HEK293T (cell line): ENCODE measurements around the gene CLCF1.
A peak's percentile ranks its signal among the peaks of the same experiment; 100 is the strongest.

Source experiments
- CTCF ChIA-PET: fragments of 350-600 bp; formaldehyde crosslinking; extraction: SDS; loops from one replicate; lab custom pipeline; 2021; ENCODE audit warnings: antibody characterized with exemption, inconsistent platforms; lab: Yijun Ruan, JAX
- POLR2A ChIA-PET: fragments of 350-600 bp; formaldehyde crosslinking; extraction: SDS; loops from one replicate; lab custom pipeline; 2020; ENCODE audit warnings: antibody characterized with exemption, inconsistent platforms; lab: Yijun Ruan, JAX
- DNase-seq: peaks from one replicate; pipeline ENCODE4 v3.0.0; 2012; ENCODE audit warnings: mixed read lengths; ENCODE audit errors: extremely low spot score
- ARNT ChIP-seq: fragments of 450-650 bp; IDR thresholded peaks from 2 replicates; pipeline ENCODE4 v1.6.1; 2017; ENCODE audit warnings: mild to moderate bottlenecking
- BHLHE40 ChIP-seq: fragments of 450-650 bp; IDR thresholded peaks from 2 replicates; pipeline ENCODE4 v1.6.1; 2016; ENCODE audit warnings: mild to moderate bottlenecking, moderate library complexity, borderline replicate concordance
- ELF4 ChIP-seq: fragments of 450-650 bp; IDR thresholded peaks from 2 replicates; pipeline ENCODE4 v1.6.1; 2017; ENCODE audit warnings: antibody characterized with exemption
- FOXK2 ChIP-seq: fragments of 450-650 bp; IDR thresholded peaks from 2 replicates; pipeline ENCODE4 v1.6.1; 2016; ENCODE audit warnings: mild to moderate bottlenecking
- HDGF ChIP-seq: fragments of 450-650 bp; IDR thresholded peaks from 2 replicates; pipeline ENCODE4 v1.6.1; 2017; ENCODE audit warnings: antibody characterized with exemption, borderline replicate concordance
- L3MBTL2 ChIP-seq: fragments of 450-650 bp; conservative IDR thresholded peaks from 2 replicates; pipeline ENCODE4 v1.6.1; 2016; ENCODE audit warnings: mild to moderate bottlenecking
- LEF1 ChIP-seq: fragments of 450-650 bp; IDR thresholded peaks from 2 replicates; pipeline ENCODE4 v1.6.1; 2017; ENCODE audit warnings: mild to moderate bottlenecking, borderline replicate concordance
- NFRKB ChIP-seq: fragments of 450-650 bp; IDR thresholded peaks from 2 replicates; pipeline ENCODE4 v1.6.1; 2016; ENCODE audit warnings: mild to moderate bottlenecking, moderate library complexity
- PKNOX1 ChIP-seq: fragments of 450-650 bp; IDR thresholded peaks from 2 replicates; pipeline ENCODE4 v1.6.1; 2016
- SP1 ChIP-seq: fragments of 450-650 bp; IDR thresholded peaks from 2 replicates; pipeline ENCODE4 v1.6.1; 2017
- SUZ12 ChIP-seq: fragments of 450-650 bp; IDR thresholded peaks from 2 replicates; pipeline ENCODE4 v1.6.1; 2016; ENCODE audit warnings: mild to moderate bottlenecking
- TARDBP ChIP-seq: fragments of 450-650 bp; IDR thresholded peaks from 2 replicates; pipeline ENCODE4 v1.6.1; 2016
- ZNF384 ChIP-seq: fragments of 450-650 bp; IDR thresholded peaks from 2 replicates; pipeline ENCODE4 v1.6.1; 2016

Gene CLCF1

GRCh38 chr11:67364169-67364568, 9.2 kb downstream of the CLCF1 start:
- ChIA-PET POLR2A (interaction anchor here (1.2 kb wide), 1 partner anchor 508 kb away, joined by 3 read pairs; no protein-coding TSS in a partner anchor), CTCF (interaction anchor here (2.0 kb wide), 1 partner anchor 13 kb away, joined by 4 read pairs; no protein-coding TSS in a partner anchor)
- TF ChIP-seq NFRKB (no peak), FOXK2 (no peak), L3MBTL2 (no peak)
- no peak for DNase-seq

- no peak for DNase-seq
- TF ChIP-seq NFRKB: no peak
- POLR2A ChIA-PET: interaction anchor here (1.3 kb wide), 1 partner anchor 23 kb away, joined by 5 read pairs; no protein-coding TSS in a partner anchor
- CTCF ChIA-PET: interaction anchor here (0.6 to 11.6 kb wide), 2 partner anchors 24 to 31 kb away, joined by 3 to 182 read pairs; no protein-coding TSS in a partner anchor
These were observed 15.3 kb downstream of the CLCF1 start for GRCh38 chr11:67357831-67358670.

- POLR2A ChIA-PET: interaction anchor here (0.9 to 1.3 kb wide), 2 partner anchors 23 to 25 kb away, joined by 3 to 5 read pairs; no protein-coding TSS in a partner anchor
- CTCF ChIA-PET: interaction anchor here (0.6 to 11.6 kb wide), 4 partner anchors 16 to 32 kb away, joined by 3 to 182 read pairs (median 4); partner anchors contain the start of gene CLCF1
- TF ChIP-seq TARDBP: no peak
- TF ChIP-seq ARNT: no peak
- TF ChIP-seq LEF1: no peak
- TF ChIP-seq SUZ12: no peak
- TF ChIP-seq FOXK2: no peak
- TF ChIP-seq PKNOX1: no peak
- no peak for TF ChIP-seq HDGF
- TF ChIP-seq L3MBTL2: no peak
- TF ChIP-seq ELF4: no peak
- no peak for TF ChIP-seq SP1
- no peak for TF ChIP-seq BHLHE40
- DNase-seq: peak; percentile 79
These were observed 16.4 kb downstream of the CLCF1 start for GRCh38 chr11:67356864-67357561.

GRCh38 chr11:67356387-67356863, 17.0 kb downstream of the CLCF1 start:
- TF ChIP-seq SP1: no peak
- TF ChIP-seq HDGF: no peak
- no peak for DNase-seq
- ChIA-PET CTCF (interaction anchor here (0.6 to 11.6 kb wide), 4 partner anchors 14 to 151 kb away, joined by 3 to 182 read pairs (median 4); partner anchors contain the start of gene CLCF1), POLR2A (interaction anchor here (0.9 to 1.3 kb wide), 2 partner anchors 23 to 36 kb away, joined by 3 to 4 read pairs; partner anchors contain the start of gene RAD9A)

- no peak for DNase-seq
- TF ChIP-seq L3MBTL2 (no peak), ARNT (no peak), FOXK2 (no peak), ZNF384 (no peak), BHLHE40 (no peak), PKNOX1 (no peak), SP1 (no peak)
- CTCF ChIA-PET: interaction anchor here (0.6 to 11.6 kb wide), 3 partner anchors 15 to 151 kb away, joined by 3 to 182 read pairs (median 5); no protein-coding TSS in a partner anchor
- POLR2A ChIA-PET: interaction anchor here (0.8 to 1.3 kb wide), 2 partner anchors 25 to 36 kb away, joined by 4 read pairs; partner anchors contain the start of gene RAD9A
These were observed 17.5 kb downstream of the CLCF1 start for GRCh38 chr11:67355794-67356386.

GRCh38 chr11:67355023-67355793, 18.2 kb downstream of the CLCF1 start:
- no peak for DNase-seq
- CTCF ChIA-PET: interaction anchor here (0.6 to 11.6 kb wide), 4 partner anchors 15 to 108 kb away, joined by 3 to 182 read pairs (median 5); no protein-coding TSS in a partner anchor
- POLR2A ChIA-PET: interaction anchor here (0.8 to 1.9 kb wide), 4 partner anchors 15 to 46 kb away, joined by 4 to 5 read pairs (median 4); partner anchors contain the start of genes PPP1CA and RAD9A
- no peak for TF ChIP-seq ELF4
- TF ChIP-seq L3MBTL2: no peak
- TF ChIP-seq TARDBP: no peak
